Measurements from ENCODE around the gene STX18. TPM values are rescaled to one million over a fixed set of nuclear protein-coding genes. Genes with fewer than 3 reads are reported as not detected.

STX18 gene
- total and polyA plus RNA-seq, 2 of the 13 experiments (the other 11 are each of a cell fraction or from before 2014, with no cell fraction given) = 23.9 to 37.1 TPM

GRCh38 chr4:4481399-4481994 is 60.4 kb downstream of the STX18 start:
- H3K36me3 ChIP-seq (replicated peaks in 1 of 2; ENCODE audit: control insufficient read depth in 1 of 2, insufficient read depth in 2 of 2, low read length in 2 of 2) = peaks cover 0 to 2% of the 10 kb centered on the region in 2 experiments; a peak in 1 of 5 replicates
- H3K9me3 ChIP-seq (ENCODE audit: low read length) = no peaks in the 10 kb centered on the region
- H3K27me3 ChIP-seq (ENCODE audit: control insufficient read depth in 1 of 2, insufficient read depth in 2 of 2, low read length in 2 of 2) = no peaks in the 10 kb centered on the region
- no peak overlapping the region for H3K9ac ChIP-seq (ENCODE audit: insufficient read depth, low read depth, low read length)
- no peaks in the 10 kb centered on the region for H4K20me1 ChIP-seq (ENCODE audit: insufficient read depth, low read length)
- H3K27ac ChIP-seq (ENCODE audit: extremely low read length, insufficient read depth, low read length) = no peak overlapping the region
- CTCF ChIA-PET (ENCODE audit: low intra/inter-chr PET ratio, low total read pairs) = no interaction called here
- H3K4me2 ChIP-seq (ENCODE audit: low read depth, low read length) = no peak overlapping the region
- POLR2A ChIA-PET = no interaction called here
- peaks cover 38% of the 10 kb centered on the region for H3K4me1 ChIP-seq (ENCODE audit: insufficient read depth, low read length)
- no TSS peak for BruUV-seq (replicated peaks)
- TF ChIP-seq ATF5 (CRISPR knock-in tag; IDR thresholded peaks at IDR 0.05; ENCODE audit: low read depth) (no peak), LCORL (IDR thresholded peaks at IDR 0.05) (no peak), LCORL (CRISPR knock-in tag; IDR thresholded peaks at IDR 0.05) (no peak), EED (CRISPR knock-in tag; IDR thresholded peaks at IDR 0.05) (no peak), FOXO4 (CRISPR knock-in tag; conservative IDR thresholded peaks at IDR 0.05) (no peak), ZSCAN30 (CRISPR knock-in tag; IDR thresholded peaks at IDR 0.05) (no peak), ZBTB8A (CRISPR knock-in tag; IDR thresholded peaks at IDR 0.05; ENCODE audit: borderline replicate concordance, low read depth) (no peak), ZNF260 (CRISPR knock-in tag; IDR thresholded peaks at IDR 0.05; ENCODE audit: borderline replicate concordance, low read depth) (no peak), MAF1 (CRISPR knock-in tag; IDR thresholded peaks at IDR 0.05; ENCODE audit: borderline replicate concordance) (no peak), KLF15 (CRISPR knock-in tag; IDR thresholded peaks at IDR 0.05; ENCODE audit: borderline replicate concordance) (no peak)
- DNase-seq (ENCODE audit: low spot score) (no peak), ATAC-seq (no peak), FAIRE-seq (no peak)
- H3K79me2 ChIP-seq (ENCODE audit: insufficient read depth, low read length) = peaks cover 24% of the 10 kb centered on the region
- 91% methylated on average over 3 of the region's 3 CpGs for WGBS (ENCODE audit: low lambda C conversion rate)
- in situ Hi-C loops (cut with HindIII; ENCODE audit: extremely low pct_ligation_motif_present, low pct_unique_long_range_greater_than_20kb) = no loop called here
- no peak overlapping the region for H3K4me3 ChIP-seq (replicated peaks in 1 of 3; ENCODE audit: insufficient read depth in 1 of 3, low read depth in 2 of 3, low read length in 3 of 3)
- no peak overlapping the region for H2AFZ ChIP-seq (ENCODE audit: low read length)
- intact Hi-C loops (cut with micrococcal nuclease; ENCODE audit: unreplicated experiment) = loop anchor here (10.0 kb wide), 1 partner anchor 163 kb away; no protein-coding TSS in a partner anchor

Data from HepG2 (cell line).